Activated CD4-positive, alpha-beta T cell treated with anti-CD3 and anti-CD28 coated beads, Interleukin-2, amount 50 U/mL, for 48 hours (primary cell): ENCODE data around the gene CPAMD8.

Source experiments
- DNase-seq, 2 experiments: peaks; one replicate each; pipeline ENCODE4 v3.0.0-alpha.2; 2020

The CPAMD8 gene

GRCh38 chr19:16868423-16869130, 158.0 kb downstream of the CPAMD8 start:
- no peak for DNase-seq

- no peak for DNase-seq
Observed at GRCh38 chr19:16867211-16867610, 159.4 kb downstream of the CPAMD8 start.

- no peak for DNase-seq
Observed at GRCh38 chr19:16862826-16863415, 163.7 kb downstream of the CPAMD8 start.

- no peak for DNase-seq
Observed at GRCh38 chr19:16861834-16862233, 164.8 kb downstream of the CPAMD8 start.

GRCh38 chr19:16861011-16861410, 165.6 kb downstream of the CPAMD8 start:
- no peak for DNase-seq

- no peak for DNase-seq
Observed at GRCh38 chr19:16860118-16860517, 166.5 kb downstream of the CPAMD8 start.

- DNase-seq: no peak
Observed at GRCh38 chr19:16859626-16860025, 167.0 kb downstream of the CPAMD8 start.

- no peak for DNase-seq
Observed at GRCh38 chr19:16856091-16856490, 170.5 kb downstream of the CPAMD8 start.

GRCh38 chr19:16853066-16853465, 173.5 kb downstream of the CPAMD8 start:
- DNase-seq: no peak

GRCh38 chr19:16851031-16851712, 175.4 kb downstream of the CPAMD8 start:
- no peak for DNase-seq

- no peak for DNase-seq
Observed at GRCh38 chr19:16850133-16850532, 176.5 kb downstream of the CPAMD8 start.

GRCh38 chr19:16849168-16849567, 177.4 kb downstream of the CPAMD8 start:
- DNase-seq: no peak

- no peak for DNase-seq
Observed at GRCh38 chr19:16847430-16847829, 179.2 kb downstream of the CPAMD8 start.

- no peak for DNase-seq
Observed at GRCh38 chr19:16846901-16847300, 179.7 kb downstream of the CPAMD8 start.
